Neuronal stem cell (in vitro differentiated cells): ENCODE data around the gene SCT.
A peak's percentile ranks its signal among the peaks of the same experiment; 100 is the strongest.

Source experiments
- DNase-seq: peaks from one replicate; pipeline ENCODE4 v3.0.0-alpha.2; 2013; ENCODE audit warnings: low spot score
- H2AFZ ChIP-seq: one replicate; pipeline ENCODE4 v1.6.1; 2013; ENCODE audit warnings: mild to moderate bottlenecking, low read length, inconsistent platforms
- H2AK5ac ChIP-seq: 2 replicates; pipeline ENCODE4 v1.6.1; 2013; ENCODE audit warnings: low read depth, mild to moderate bottlenecking, inconsistent platforms, low read length, moderate library complexity, mixed read lengths
- H2BK120ac ChIP-seq: 2 replicates; pipeline ENCODE4 v1.6.1; 2013; ENCODE audit warnings: low read depth, mild to moderate bottlenecking, inconsistent platforms, low read length, moderate library complexity, mixed read lengths
- H2BK12ac ChIP-seq: one replicate; pipeline ENCODE4 v1.6.1; 2013; ENCODE audit warnings: low read length, inconsistent platforms
- H2BK15ac ChIP-seq: 2 replicates; pipeline ENCODE4 v1.6.1; 2013; ENCODE audit warnings: mild to moderate bottlenecking, low read length, inconsistent platforms, mixed read lengths
- H2BK5ac ChIP-seq: one replicate; pipeline ENCODE4 v1.6.1; 2013; ENCODE audit warnings: inconsistent platforms, mild to moderate bottlenecking, low read length, moderate library complexity
- H3K14ac ChIP-seq: one replicate; pipeline ENCODE4 v1.6.1; 2013; ENCODE audit warnings: low read length, inconsistent platforms
- H3K18ac ChIP-seq: 2 replicates; pipeline ENCODE4 v1.6.1; 2013; ENCODE audit warnings: low read length, inconsistent platforms
- H3K23ac ChIP-seq: 2 replicates; pipeline ENCODE4 v1.6.1; 2013; ENCODE audit warnings: low read depth, mild to moderate bottlenecking, mixed read lengths, low read length, inconsistent platforms; ENCODE audit not compliant: poor library complexity
- H3K27ac ChIP-seq: replicated peaks from 3 replicates; pipeline ENCODE4 v1.5.1; 2013; ENCODE audit warnings: low read length, inconsistent platforms
- H3K27me3 ChIP-seq, 3 experiments: 2 replicates each; pipeline ENCODE4 v1.6.1; 2013; ENCODE audit warnings: low read length in 3 of 3, mild to moderate bottlenecking in 2 of 3, inconsistent platforms in 1 of 3, low read depth in 1 of 3, mixed read lengths in 1 of 3, moderate library complexity in 1 of 3; ENCODE audit not compliant: control insufficient read depth in 3 of 3, insufficient read depth in 3 of 3
- H3K36me3 ChIP-seq, 2 donors: replicated peaks in 1 of 2; 2 replicates each; pipeline ENCODE4 v1.6.1; 2013; ENCODE audit warnings: low read length in 2 of 2; ENCODE audit not compliant: control insufficient read depth in 2 of 2, insufficient read depth in 2 of 2
- H3K4ac ChIP-seq: 2 replicates; pipeline ENCODE4 v1.6.1; 2013; ENCODE audit warnings: inconsistent platforms, mild to moderate bottlenecking, low read length, moderate library complexity
- H3K4me1 ChIP-seq, 2 donors: 1 replicate in 1 of 2; 2 replicates in 1 of 2; pipeline ENCODE4 v1.6.1; 2013; ENCODE audit warnings: low read length in 2 of 2, low read depth in 1 of 2; ENCODE audit not compliant: control insufficient read depth in 2 of 2, insufficient read depth in 1 of 2
- H3K4me2 ChIP-seq: one replicate; pipeline ENCODE4 v1.6.1; 2013; ENCODE audit warnings: mild to moderate bottlenecking, low read length, inconsistent platforms; ENCODE audit not compliant: insufficient read depth, poor library complexity, severe bottlenecking
- H3K4me3 ChIP-seq, 2 donors: 2 replicates each; pipeline ENCODE4 v1.5.1; 2013; ENCODE audit warnings: low read length in 2 of 2, mild to moderate bottlenecking in 2 of 2, inconsistent platforms in 1 of 2, moderate library complexity in 1 of 2
- H3K79me1 ChIP-seq: one replicate; pipeline ENCODE4 v1.6.1; 2013; ENCODE audit warnings: low read depth, mild to moderate bottlenecking, inconsistent platforms, low read length, moderate library complexity
- H3K9ac ChIP-seq: one replicate; pipeline ENCODE4 v1.6.1; 2013; ENCODE audit warnings: mild to moderate bottlenecking, low read depth, low read length, inconsistent platforms; ENCODE audit not compliant: poor library complexity
- H3K9me3 ChIP-seq, 2 donors: replicated peaks in 1 of 2; 2 replicates each; pipeline versions ENCODE3 to v1.6.1; 2013; ENCODE audit warnings: low read length in 2 of 2, mild to moderate bottlenecking in 2 of 2, inconsistent platforms in 1 of 2, low read depth in 1 of 2, mixed read lengths in 1 of 2, moderate library complexity in 1 of 2; ENCODE audit not compliant: control insufficient read depth in 2 of 2, insufficient read depth in 1 of 2
- H4K8ac ChIP-seq: one replicate; pipeline ENCODE4 v1.6.1; 2013; ENCODE audit warnings: low read depth, mild to moderate bottlenecking, inconsistent platforms, low read length, moderate library complexity
- H4K91ac ChIP-seq: one replicate; pipeline ENCODE4 v1.6.1; 2013; ENCODE audit warnings: low read length, low read depth, mild to moderate bottlenecking, inconsistent platforms; ENCODE audit not compliant: poor library complexity
- WGBS, 2 donors: extraction: QIAGEN DNeasy Blood & Tissue Kit; methylation state at CpG; one replicate each; pipeline ENCODE4 v1.1.7; 2013; ENCODE audit warnings: missing lambda C conversion rate in 2 of 2, mixed read lengths in 1 of 2; ENCODE audit not compliant: insufficient read length in 2 of 2, insufficient replicate concordance in 1 of 2; ENCODE audit errors: extremely low coverage in 2 of 2; 5-methylcytosine and 5-hydroxymethylcytosine counted together

The SCT gene

DNA sequence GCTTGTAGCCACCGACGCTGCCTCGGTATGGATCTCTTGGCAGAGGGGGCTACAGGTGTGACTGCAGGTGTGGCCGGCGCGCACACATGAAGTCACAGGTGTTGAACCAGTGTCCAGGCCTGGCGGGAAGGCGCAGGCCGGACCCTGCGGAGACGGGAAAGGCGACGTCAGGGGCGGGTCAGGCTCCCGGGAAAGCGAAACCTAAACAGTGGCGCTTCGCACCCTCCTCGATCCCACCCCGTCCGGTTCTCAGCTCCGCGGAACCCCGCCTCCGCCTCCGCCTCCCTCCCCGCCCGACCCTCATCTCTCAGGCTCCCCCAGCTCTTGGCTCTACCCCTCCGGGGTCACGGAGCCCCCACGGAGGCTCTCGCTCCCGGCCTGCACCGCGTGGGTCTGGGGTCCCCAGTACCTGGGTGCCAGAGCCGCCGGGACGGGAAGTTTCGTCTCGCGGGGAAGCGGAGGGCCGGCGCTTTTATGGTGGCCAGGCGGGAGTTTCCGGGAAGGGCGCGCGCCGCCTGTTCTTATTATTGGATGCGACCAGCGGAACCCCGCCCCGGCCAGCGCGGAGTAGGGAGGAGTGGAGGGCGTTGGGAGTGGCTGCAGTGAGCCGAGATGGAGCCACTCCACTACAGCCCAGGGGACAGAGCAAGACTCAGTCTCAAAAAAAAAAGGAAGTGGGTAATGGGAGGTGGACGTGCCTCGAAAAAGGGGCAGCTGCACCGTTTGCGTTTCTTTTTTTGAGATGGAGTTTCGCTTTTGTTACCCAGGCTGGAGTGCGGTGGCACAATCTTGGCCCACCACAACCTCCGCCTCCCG lies 11.3 kb downstream of the SCT start, which contains the start of gene IRF7:
TSS of gene IRF7 (minus strand) at position 447 of the 816 bp plus-strand sequence. CDS start 586 bp downstream, outside the sequence.
- H3K9me3 ChIP-seq = no peaks in the 10 kb centered on the region
- peak within 1 kb of the TSS; percentile 58 for H3K27ac ChIP-seq
- H4K8ac ChIP-seq = no peak within 1 kb of the TSS
- peaks cover 3 to 7% of the 10 kb centered on the region in 2 donors for H3K4me1 ChIP-seq
- peak within 1 kb of the TSS; percentile 55 for H2BK15ac ChIP-seq
- H2BK120ac ChIP-seq = no peak within 1 kb of the TSS
- H2BK5ac ChIP-seq = peak within 1 kb of the TSS; percentile 82
- H3K27me3 ChIP-seq = peaks cover 0 to 2% (median 0%) of the 10 kb centered on the region in 3 experiments
- H3K9ac ChIP-seq = peak within 1 kb of the TSS; percentile 78
- H2BK12ac ChIP-seq = no peak within 1 kb of the TSS
- peak within 1 kb of the TSS; percentile 97 for H2AFZ ChIP-seq
- H3K79me1 ChIP-seq = peaks cover 18% of the 10 kb centered on the region
- WGBS, 2 donors = no CpG with 5 or more reads among the region's 66 CpGs
- H3K14ac ChIP-seq = peak within 1 kb of the TSS; percentile 12
- H2AK5ac ChIP-seq = peak within 1 kb of the TSS; percentile 93
- H3K23ac ChIP-seq = peak within 1 kb of the TSS; percentile 26
- peak; percentile 77 for DNase-seq
- H3K36me3 ChIP-seq = peaks cover 22 to 37% of the 10 kb centered on the region in 2 donors
- H4K91ac ChIP-seq = no peak within 1 kb of the TSS
- peak within 1 kb of the TSS; percentile 94 for H3K18ac ChIP-seq
- H3K4ac ChIP-seq = no peak within 1 kb of the TSS
- peak within 1 kb of the TSS; percentile 81 for H3K4me2 ChIP-seq
- peak within 1 kb of the TSS; percentile 74 to 86 for H3K4me3 ChIP-seq

DNA sequence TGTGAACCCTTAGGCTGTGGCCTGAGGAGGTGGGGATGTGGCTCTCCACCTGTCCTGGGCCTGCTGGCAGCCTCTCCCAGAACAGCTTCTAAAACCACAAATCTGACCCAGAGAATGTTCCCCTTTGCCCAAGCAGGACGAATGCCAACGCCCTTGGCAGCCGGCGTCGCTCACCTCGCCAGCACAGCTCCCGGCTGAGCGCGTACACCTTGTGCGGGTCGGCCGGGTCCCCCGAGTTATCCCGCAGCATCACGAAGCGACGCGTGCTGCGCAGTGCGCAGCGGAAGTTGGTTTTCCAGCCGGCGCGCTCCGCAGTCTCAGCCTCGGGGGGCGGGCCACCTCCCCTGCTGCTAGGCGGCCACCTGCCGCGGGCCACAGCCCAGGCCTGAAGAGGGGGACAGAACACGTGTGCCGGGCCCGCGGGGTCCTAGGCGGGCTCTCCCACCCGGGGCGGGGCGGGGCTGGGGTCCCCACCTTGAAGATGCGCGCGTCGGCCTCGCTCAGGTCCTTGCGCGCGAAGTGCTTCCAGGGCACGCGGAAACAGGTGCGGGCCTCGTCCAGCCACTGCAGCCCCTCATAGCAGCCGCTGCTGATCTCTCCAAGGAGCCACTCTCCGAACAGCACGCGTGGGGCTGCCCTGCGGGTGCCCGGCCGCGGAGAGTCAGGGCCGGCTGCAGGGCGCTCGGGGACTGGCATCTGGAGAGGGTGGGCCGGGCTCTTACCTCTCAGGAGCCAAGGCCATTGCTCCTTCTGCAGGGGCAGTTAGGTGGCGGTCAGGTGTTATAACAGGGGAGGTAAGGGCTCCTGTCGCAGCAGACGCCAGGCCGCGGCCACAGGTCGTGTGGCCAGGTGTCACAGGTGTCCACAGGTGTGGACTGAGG lies 12.1 kb downstream of the SCT start:
- peak overlapping the region; percentile 78 for H3K9ac ChIP-seq
- H3K18ac ChIP-seq = peak overlapping the region; percentile 92
- H2BK12ac ChIP-seq = no peak overlapping the region
- H2BK5ac ChIP-seq = peak overlapping the region; percentile 82
- H2AFZ ChIP-seq = peak overlapping the region; percentile 97
- peak overlapping the region; percentile 93 for H2AK5ac ChIP-seq
- peaks cover 21% of the 10 kb centered on the region for H3K79me1 ChIP-seq
- peaks cover 3 to 7% of the 10 kb centered on the region in 2 donors for H3K4me1 ChIP-seq
- no peak overlapping the region for H4K8ac ChIP-seq
- H3K36me3 ChIP-seq = peaks cover 29 to 45% of the 10 kb centered on the region in 2 donors
- H2BK15ac ChIP-seq = peak overlapping the region; percentile 9
- WGBS, 2 donors = no CpG with 5 or more reads among the region's 68 CpGs
- H3K23ac ChIP-seq = peak overlapping the region; percentile 26
- DNase-seq = no peak
- no peak overlapping the region for H3K4ac ChIP-seq
- no peaks in the 10 kb centered on the region for H3K9me3 ChIP-seq
- no peak overlapping the region for H4K91ac ChIP-seq
- H3K4me3 ChIP-seq = peak overlapping the region; percentile 74 to 86
- peak overlapping the region; percentile 12 for H3K14ac ChIP-seq
- peak overlapping the region; percentile 81 for H3K4me2 ChIP-seq
- H3K27me3 ChIP-seq = peaks cover 0 to 2% (median 0%) of the 10 kb centered on the region in 3 experiments
- no peak overlapping the region for H2BK120ac ChIP-seq
- no peak overlapping the region for H3K27ac ChIP-seq

DNA sequence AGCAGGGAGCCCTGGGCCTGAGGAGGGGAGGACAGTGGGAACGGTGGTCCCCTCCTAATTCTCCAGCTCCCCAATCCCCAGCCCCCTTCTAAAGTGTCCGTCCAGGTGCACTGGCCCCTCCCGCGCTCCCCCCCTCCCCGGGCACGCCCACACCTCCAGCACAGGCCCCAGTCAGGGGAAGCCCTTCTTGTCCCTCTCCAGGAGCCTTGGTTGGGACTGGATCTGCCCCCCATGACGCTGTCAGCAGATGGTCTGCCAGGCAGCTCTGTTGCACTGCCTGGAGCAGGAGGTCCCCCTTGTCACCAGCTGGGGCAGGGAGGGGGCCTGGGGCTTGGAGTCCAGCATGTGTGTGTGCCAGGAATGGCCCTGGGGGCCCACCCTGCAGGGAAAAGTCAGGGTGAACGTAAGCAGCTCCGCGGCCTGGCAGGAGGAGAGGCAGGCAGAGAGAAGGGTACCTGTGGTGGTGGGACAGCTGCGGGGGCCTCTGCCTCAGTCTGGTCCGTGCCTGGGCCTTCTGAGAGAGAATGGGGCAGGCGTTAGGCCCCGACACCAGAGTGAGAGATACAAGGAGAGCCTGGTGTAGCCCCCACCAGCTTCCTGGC lies 12.9 kb downstream of the SCT start:
- whole genome bisulfite sequencing, 2 donors = no CpG with 5 or more reads among the region's 14 CpGs
- H3K4me1 ChIP-seq = peaks cover 3 to 7% of the 10 kb centered on the region in 2 donors

More for the DNA sequence above, 12.9 kb downstream of the SCT start:
- no peak overlapping the region for H2BK5ac ChIP-seq
- no peak overlapping the region for H2BK12ac ChIP-seq
- no peak overlapping the region for H3K14ac ChIP-seq
- peak overlapping the region; percentile 70 for H2AK5ac ChIP-seq
- no peak overlapping the region for H4K91ac ChIP-seq
- H2BK120ac ChIP-seq = no peak overlapping the region
- no peak overlapping the region for H3K4ac ChIP-seq
- H3K4me2 ChIP-seq = no peak overlapping the region
- H2BK15ac ChIP-seq = no peak overlapping the region
- no peak overlapping the region for H2AFZ ChIP-seq
- H3K36me3 ChIP-seq = peaks cover 35 to 52% of the 10 kb centered on the region in 2 donors
- no peak overlapping the region for H3K27ac ChIP-seq
- H3K79me1 ChIP-seq = peaks cover 21% of the 10 kb centered on the region
- no peak for DNase-seq
- H3K18ac ChIP-seq = no peak overlapping the region
- no peak overlapping the region for H3K4me3 ChIP-seq
- H4K8ac ChIP-seq = no peak overlapping the region
- peak overlapping the region; percentile 60 for H3K9ac ChIP-seq
- H3K9me3 ChIP-seq = no peaks in the 10 kb centered on the region
- H3K27me3 ChIP-seq = peaks cover 0 to 2% (median 0%) of the 10 kb centered on the region in 3 experiments
- peak overlapping the region; percentile 16 for H3K23ac ChIP-seq
